ENCODE data around the gene IL9.

IL9 gene

GRCh38 chr5:135891268-135891667 lies 4.4 kb downstream of the IL9 start:
- DNase-seq = no peak

DNA sequence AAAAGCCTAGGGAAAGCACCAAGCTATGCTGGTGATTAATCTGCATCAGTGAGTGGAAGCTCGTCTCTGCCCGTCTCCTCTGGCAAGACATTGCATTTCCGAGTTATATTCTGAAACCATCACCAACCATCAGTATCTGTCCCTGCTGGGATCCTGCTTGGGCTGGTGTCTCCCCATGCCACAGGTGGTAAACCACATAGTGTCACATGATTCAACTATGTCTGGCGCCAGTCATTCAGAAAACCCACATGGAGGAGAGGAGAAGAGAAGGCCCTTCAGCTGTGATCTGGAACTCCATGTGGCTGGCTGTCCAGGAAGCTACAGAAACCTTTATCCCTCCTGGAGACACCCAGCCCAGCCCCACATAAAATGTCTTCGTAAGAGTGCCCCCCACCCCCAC lies 4.8 kb downstream of the IL9 start:
- DNase-seq = no peak

DNA sequence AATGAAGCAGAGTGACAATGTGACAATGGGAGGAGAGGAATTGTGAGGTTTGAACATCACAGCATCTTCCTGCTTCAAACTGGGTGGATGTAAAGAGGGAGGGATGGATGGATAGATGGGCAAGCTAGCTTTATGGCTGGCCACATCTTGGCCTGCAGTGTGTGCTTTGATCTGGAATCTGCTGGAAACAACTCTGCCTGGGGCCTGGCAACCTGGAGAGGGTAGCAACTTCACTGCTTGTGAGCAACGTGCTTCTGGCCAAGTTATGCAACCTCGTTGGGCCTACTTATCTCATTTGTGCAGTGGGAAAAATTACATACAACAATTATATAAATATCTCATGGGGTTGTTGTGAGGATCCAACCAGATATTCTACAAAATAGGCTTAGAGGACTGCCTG lies 5.3 kb downstream of the IL9 start:
- no peak for DNase-seq

DNA sequence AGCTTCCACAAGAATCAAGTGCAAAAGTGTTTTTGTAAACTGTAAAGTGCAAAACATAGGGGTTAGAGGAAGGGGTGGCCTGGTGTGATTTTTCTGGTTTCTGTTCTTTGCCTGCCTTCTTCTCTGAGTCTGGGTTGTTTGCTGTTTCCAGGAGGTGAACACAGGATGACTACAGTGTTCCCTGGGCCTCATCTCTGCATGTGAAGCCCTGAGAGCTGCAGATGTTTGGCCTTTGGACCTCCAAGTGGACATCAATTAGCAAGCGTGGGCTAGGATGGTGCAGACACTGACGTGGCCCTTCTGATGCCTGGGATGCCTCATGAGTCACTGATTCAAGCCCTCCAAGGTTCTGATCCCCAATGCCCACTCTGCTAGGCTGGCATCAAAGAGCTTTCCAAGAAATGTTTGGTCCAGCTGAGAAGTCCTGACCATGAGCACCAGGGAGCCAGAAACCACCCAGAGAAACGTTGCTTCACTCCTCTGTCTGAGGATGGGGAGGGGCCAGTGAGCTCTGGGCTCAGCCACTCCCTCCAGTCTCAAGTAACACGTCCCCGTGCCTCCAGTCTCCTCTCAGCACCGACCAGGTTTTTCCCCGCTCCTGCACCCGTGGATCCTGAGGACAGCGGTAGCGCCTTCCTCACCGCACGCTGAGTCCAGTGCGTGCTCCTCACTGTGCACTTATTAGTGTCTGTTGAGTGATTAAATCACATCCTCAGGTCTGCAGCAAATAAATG lies 7.6 kb downstream of the IL9 start:
- no peak for DNase-seq

GRCh38 chr5:135887447-135887864 lies 8.2 kb downstream of the IL9 start:
- peak; percentile 20 for DNase-seq

DNA sequence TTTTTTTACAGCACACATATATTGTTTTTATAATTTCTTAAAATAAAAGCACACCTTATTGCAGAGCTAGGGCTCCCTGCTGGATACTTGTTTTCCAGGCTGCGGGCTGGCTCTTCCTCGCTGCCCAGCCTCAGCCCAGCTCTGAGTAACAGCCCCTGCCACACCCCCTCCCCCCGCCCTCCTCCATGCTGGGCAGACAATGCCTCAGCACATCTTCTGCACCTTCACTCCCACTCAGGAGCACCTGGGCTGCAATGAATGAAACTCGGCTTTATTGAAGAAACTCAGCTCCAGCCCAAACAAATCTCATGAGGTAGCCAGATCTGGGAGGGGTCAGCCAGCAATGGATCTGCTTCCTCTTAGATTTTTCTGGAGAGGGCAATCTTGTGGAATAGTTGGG lies 9.5 kb downstream of the IL9 start:
- no peak for DNase-seq

DNA sequence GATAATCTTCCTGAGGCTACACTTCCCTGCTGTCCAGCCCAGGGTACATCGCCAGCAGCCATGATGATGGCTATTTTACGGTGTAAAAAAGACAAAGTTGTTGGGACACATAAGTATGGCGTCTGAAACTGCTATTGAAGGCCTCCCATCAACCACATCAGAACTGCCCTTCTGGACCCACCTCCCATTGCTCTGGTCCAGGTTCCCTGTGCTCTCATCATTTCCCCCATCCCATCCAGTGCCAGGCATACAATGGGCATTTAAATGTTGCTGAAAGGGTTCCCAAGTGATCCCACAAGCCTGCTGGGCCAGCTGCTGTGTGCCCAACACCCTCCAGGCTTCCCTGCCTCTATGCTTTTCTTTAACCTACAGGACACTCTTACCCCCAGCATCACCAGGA lies 10.6 kb downstream of the IL9 start:
- DNase-seq = no peak

DNA sequence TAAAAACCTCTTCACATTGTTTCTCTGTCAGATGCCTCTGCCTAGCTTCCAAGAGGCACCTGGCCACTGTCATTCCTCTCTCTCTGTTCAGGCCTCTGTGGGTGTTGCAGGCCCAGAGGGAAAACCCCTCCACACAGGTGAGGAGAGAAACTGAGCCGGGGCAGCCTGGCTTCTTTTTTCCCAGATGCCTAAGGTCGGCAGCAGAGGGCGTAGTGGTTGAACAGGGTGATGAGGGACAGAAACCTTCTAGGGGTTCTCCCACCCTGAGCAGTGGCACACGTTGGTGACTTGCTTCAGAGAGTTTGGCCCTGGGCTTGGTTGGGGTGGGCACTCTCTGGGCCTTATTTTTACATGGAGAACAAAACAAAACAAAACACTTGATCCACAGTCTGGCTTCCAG lies 12.2 kb downstream of the IL9 start:
- DNase-seq = no peak

- no peak for DNase-seq
Observed at GRCh38 chr5:135883026-135883425, 12.6 kb downstream of the IL9 start.

DNA sequence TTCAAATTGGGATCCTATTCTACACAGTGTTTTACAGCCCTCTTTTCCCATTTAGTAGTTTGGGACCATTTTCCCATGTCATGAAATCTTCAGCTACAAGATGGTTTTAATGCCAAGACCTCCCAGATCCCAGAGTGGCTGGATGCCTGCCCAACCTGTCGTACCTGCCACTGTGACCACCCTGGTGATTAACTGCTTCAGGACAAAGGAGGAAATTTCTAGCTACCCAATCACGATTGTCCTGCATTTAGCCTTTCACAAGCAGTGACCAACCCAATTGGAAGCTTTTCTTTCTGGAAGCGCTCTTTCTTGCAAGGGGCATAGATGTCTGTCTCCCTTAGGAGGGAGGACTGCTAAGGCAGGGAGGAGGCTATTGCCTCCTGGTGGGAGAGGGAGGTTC lies 13.8 kb downstream of the IL9 start:
- no peak for DNase-seq

DNA sequence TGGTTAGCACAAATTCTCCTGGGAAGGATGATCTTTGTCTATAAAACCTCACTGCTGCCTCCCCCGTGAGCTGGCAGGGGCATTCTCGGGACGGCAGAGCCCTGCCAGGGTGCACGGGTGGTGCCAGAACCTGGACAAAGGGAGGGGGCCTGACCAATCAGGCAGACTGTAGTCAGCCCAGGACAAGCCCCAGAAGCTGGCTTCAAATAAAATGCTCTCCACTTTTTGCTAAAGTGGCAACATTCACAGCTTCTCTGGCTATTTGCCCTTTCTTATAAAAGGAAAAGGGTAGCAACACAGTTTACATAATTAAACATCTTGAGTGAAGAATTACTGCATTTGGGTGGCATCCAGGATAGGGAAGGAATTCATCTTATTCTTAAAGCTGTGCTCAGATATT lies 14.4 kb downstream of the IL9 start:
- no peak for DNase-seq

GRCh38 chr5:135880801-135881200 lies 14.8 kb downstream of the IL9 start:
- DNase-seq = no peak

DNA sequence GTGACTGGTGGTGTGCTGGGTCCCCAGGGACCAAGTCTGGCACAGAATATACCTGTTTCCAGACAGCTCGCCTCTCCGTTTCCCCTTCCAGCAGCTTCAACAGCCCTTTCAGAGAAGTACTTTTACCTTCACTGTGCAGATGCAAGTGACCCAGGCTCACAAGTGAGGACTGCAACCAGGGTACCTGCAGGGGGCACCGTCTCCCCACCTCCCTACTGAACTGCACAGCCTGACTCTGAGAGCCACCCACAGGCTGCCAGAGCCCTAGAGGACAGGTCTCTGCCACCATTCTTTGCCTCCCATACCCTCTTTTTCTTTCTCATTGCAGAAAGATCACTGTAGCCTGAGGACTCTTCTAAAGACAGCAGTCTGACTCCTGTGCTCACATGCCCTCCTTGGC lies 15.4 kb downstream of the IL9 start:
- no peak for DNase-seq

DNA sequence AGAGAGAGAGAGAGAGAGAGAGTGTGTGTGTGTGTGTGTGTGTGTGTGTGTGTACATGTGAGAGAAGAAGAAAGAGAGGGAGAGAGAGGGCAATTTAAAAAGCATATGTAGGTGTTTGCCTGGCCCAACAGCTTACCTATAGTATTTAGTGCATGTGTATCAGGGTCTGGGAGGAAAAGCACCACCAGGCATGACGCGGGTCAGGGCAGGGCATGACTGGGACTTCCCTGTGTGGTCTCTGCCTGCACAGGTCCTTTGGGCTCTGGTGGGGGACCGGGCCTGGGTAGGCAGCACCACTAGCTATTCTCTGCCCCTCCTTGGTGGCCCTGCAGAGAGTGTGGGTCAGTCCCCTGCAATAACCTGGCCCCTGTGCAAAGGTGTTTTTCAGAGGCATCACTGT lies 16.1 kb downstream of the IL9 start:
- DNase-seq = no peak

- DNase-seq = no peak
Observed at GRCh38 chr5:135878156-135878620, 17.5 kb downstream of the IL9 start.

- no peak for DNase-seq
Observed at GRCh38 chr5:135877570-135878155, 18.0 kb downstream of the IL9 start.

DNA sequence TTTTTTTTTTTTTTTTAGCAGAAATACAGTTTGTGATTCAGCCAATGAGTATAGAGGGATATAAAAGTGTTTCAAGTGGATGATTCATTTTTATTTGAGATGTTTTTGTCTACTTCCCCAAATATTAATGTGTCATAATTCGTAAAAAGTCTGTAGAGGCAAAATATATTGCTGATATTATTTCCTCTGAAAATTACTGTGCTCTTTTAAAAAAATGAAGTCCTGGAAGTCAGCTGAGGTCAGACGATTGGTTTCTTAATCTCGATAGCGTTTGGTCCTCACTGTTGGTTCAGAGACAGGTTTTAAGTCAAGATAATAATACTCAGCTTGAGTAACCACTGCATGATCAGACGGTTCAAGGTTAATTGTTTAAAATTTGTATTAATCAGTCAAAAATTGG lies 19.5 kb downstream of the IL9 start:
- no peak for DNase-seq

- DNase-seq = no peak
Observed at GRCh38 chr5:135875567-135875966, 20.1 kb downstream of the IL9 start.

- no peak for DNase-seq
Observed at GRCh38 chr5:135874461-135874860, 21.2 kb downstream of the IL9 start.

- DNase-seq = no peak
Observed at GRCh38 chr5:135873831-135874230, 21.8 kb downstream of the IL9 start.

DNA sequence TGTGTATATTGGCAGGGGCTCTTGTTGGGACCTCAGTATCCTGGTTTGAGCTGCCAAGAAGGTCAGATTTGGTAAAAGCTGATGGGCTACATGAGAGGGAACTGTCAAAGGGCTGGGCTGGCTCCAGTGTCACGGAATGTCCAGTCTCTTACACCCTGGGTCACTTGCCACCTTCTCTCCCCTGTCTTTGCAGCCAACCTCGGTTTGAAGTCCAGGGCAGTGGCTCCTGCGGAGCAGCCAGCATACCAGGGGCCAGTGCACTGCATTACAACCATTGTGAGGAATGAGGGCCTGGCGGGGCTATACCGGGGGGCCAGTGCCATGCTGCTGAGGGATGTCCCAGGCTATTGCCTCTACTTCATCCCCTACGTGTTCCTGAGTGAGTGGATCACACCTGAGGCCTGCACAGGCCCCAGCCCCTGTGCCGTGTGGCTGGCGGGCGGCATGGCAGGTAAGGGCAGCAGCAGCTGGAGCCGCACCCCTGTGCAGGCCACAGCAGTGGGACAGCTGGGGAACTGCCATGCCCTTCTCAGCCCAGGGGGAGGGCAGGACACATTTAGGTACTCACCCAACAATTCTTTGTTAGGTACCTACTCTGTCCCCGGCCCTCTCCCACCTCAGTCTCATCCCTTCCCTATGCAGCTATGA lies 24.2 kb downstream of the IL9 start:
- no peak for DNase-seq

DNA sequence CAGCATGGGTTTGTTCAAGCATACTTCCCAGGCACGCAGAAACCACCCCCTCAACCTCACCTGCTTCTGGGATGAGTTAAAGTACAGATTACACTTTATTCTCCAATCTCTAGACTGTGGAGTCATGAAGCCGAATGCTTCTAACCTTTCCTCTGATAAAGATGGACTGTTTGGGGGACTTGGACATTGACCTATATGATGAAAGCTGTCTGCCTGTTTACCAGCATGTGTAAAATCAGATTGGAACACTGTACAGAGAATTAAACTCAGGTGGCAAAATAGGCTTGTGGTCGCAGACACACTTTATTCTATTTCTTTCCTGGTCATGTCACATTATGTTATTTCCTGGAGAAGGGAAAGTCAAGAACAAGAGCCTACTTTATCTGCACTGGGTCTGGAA lies 25.7 kb downstream of the IL9 start:
- no peak for DNase-seq

DNA sequence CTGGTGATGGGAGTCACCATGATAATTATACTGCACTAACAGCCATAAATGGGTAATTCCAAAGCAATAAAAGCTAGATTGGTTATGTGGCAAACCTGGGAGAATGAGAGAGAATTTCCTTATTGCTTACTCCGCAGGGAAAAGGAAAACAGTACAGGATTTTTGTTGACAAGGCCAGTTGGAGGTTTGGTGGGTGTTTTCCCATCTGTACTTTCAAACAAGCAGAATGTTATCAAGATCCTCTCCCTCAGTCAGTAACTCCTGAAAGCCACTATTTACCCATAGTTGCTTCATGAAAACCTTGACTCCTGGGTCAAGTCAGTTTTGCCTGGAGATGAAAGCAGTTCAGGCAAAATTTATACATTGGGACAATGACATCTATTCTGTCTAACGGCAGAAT lies 26.4 kb downstream of the IL9 start:
- no peak for DNase-seq

- DNase-seq = no peak
Observed at GRCh38 chr5:135868681-135869080, 27.0 kb downstream of the IL9 start.
